CD1c-positive myeloid dendritic cell (primary cell): ENCODE data around the gene FRK.
"Not testable (repeated sequence)": the region's sequence is repeated elsewhere in the genome, so short reads cannot be mapped to it uniquely, and the experiment has no call there.

ENCODE experiments used
- DNase-seq: peaks from one replicate; pipeline ENCODE4 v3.0.0-alpha.2; 2016; ENCODE audit errors: extremely low spot score

FRK gene

DNA sequence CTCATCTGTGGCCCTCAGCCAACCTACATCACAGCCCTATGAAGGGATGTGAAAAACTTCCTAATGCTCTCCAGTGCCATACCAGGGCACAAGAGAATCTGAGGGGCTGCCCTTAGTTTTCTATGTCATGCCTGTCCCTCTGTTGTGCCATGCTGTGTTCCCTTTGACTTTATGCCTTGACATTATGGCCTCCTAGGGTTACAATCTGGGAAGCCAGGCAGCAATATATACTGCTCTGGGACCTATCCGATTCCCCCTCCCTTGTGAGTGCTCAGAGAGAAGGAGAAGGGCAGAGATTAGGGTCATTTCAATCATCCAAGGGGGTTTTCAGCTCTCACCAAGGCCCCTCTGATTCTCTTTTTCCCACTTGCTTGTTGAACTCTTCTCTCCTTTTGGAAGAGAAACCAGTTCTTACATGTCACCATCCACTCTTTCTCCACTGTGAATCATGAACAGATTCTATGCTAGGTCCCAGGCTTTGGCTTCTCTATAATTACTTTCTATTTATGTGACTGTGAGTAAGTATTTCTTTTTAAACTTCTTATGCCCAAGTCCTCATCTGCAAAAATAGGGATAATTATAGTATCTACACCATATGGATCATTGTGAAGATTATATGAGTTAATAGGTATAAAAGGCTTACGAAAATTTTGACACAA is 14.2 kb upstream of the FRK start:
- no peak for DNase-seq

DNA sequence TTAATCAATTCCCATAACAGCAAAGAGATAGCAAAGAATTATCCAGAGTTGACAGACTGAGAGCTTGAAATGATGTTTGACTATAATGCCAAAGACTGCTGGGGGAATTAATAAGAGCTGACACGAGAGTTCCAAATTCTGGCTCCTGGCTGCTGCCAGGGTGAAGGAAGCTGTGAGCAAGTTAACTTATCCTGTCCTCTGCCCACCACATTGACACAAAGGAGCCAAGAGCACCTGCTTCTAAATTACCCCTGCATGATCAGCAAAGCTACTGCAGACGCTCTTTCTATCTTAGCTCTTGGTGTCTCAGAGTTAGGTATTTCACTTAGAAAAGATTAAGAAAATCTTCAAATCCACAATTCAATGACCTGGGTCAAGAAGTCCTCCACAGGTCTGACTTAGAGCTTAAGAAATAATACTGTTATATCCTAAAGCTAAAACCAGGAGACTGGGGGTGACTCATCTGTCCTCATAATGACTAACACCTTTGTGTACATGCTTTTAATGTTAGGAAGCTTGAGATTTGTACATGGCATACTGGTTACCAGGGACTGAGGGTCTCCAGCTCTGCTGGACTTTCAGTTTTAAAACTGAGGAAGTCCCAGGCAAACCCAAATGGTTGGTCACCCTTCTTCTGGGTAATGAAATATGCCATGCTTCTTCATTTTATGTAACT is 13.2 kb upstream of the FRK start:
- no peak for DNase-seq

DNA sequence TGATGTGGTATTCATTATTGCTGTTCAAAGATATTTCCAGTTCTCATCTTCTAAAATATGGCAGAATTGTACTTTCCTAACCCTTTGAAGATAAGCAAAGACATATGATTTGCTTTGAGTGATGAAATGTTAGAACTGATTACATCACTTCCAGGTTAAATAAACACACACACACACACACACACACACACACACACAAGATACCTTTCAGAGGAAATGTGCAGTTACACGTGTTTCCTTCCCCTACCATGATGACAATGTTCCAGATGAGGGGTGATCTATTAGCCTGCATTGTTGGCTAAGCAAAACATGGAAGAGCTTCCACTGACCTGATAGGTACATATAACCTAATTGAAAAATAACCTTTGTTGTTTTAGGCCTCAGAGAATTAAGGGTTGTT is 11.7 kb upstream of the FRK start:
- DNase-seq: no peak

GRCh38 chr6:116070616-116071389 is 10.1 kb upstream of the FRK start:
- no peak for DNase-seq

DNA sequence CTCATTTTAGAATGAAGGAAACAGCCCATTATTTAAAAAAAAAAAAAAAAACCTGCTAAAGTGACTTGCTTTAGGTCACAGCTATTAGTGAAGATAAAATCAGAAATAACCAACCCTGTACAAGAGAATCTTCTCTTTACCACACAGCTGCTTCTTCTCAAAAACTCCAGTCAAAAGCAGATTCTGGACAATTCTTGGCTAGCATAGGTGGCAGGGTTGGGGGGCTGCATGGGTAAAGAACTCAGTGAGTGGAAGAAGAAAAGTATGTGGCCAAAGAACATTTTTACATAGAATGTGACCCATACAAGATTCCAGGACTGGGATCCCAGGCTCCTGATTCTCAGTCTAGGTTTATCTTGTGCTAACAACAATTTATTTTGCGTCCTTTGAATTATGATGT is 9.4 kb upstream of the FRK start:
- no peak for DNase-seq

DNA sequence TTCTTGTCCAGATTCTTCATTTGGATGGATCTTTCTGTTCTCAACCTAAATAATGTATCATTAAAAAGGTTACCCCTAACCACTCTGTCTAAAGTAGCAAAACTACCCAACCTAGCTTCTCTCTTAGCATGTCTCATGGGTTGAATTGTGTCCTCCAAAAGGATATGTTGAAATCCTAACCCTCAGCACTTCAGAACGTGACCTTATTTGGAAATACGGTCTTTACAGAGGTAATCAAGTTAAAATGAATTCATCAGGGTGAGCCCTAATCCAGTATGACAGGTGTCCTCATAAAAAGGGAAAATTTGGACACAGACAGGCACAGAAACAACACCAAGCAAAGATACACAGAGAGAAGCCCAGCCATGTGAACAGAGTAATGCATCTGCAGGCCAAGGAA is 6.1 kb upstream of the FRK start:
- no peak for DNase-seq

DNA sequence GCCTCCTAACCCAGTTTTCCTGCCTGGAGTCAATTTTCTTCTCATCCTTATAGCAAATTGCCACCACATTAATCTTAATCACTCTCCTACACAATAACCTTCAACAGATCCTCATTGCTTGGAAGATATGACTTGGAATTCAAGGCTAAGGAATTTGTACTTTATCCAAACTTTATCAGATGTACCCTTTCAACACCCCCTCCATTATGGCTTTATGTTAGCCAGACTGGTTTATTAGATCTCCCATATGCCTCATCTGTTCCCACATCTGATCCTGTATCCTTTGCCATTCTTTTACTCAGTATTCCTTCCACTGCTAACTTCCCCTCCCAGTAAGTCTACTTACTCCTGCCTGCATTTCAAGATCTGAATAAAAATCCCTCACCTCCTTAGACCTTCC is 4.0 kb upstream of the FRK start:
- no peak for DNase-seq

GRCh38 chr6:116062496-116062895 is 1.8 kb upstream of the FRK start:
- no peak for DNase-seq

- DNase-seq: peak; percentile 15
Measured at GRCh38 chr6:116059713-116060571, 749 bp downstream of the FRK start.

DNA sequence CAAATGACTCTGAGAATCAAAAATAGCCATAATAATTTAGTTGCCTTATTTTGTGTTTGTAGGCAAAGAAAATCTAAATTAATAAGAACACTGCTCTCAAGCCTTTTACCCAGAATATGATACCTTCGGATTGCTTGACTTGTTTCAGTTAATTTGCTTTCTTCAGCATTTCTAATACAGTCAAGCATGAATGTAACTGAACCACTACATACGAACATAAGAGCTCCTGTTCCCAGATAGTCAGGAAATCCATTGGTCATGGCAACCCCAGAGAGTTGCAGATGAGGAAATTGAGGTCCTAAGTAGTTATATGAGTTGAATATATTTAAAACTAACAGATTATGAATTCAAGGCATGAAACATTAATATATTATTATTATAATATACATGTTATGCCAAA is 2.9 kb downstream of the FRK start:
- no peak for DNase-seq

GRCh38 chr6:116055513-116055912 is 5.2 kb downstream of the FRK start:
- no peak for DNase-seq

- DNase-seq: no peak
Measured at GRCh38 chr6:116051244-116051643, 9.4 kb downstream of the FRK start.

- no peak for DNase-seq
Measured at GRCh38 chr6:116050737-116051136, 10.0 kb downstream of the FRK start.

DNA sequence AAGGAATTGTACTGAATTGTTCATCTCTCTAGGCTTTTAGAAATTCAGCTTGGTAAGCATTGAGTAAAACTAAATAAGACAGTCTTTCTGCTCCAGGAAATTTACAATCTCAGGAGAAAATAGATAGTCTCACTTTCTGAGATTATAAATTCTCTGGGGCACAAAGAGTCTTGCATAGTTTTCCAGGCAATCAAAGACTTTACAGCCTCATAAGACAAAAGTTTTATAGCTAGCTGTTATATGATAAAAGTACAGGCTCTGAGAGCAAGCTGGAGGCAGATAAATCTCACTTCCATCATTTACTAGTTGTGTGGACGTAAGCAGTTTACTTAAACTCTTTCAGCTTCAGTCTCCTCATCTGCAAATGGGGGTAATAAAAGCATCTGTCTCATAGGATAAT is 11.4 kb downstream of the FRK start:
- DNase-seq: no peak

- peak; percentile 37 for DNase-seq
Measured at GRCh38 chr6:116047173-116047933, 13.3 kb downstream of the FRK start.

- DNase-seq: no peak
Measured at GRCh38 chr6:116046737-116047136, 14.0 kb downstream of the FRK start.

DNA sequence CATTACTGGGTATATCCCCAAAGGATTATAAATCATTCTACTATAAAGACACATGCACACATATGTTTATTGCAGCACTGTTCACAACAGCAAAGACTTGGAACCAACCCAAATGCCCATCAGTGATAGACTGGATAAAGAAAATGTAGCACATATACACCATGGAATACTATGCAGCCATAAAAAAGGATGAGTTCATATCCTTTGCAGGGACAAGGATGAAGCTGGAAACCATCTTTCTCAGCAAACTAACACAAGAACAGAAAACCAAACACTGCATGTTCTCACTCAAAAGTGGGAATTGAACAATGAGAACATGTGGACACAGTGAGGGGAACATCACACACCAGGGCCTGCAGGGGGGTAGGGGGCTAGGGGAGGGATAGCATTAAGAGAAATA is 14.4 kb downstream of the FRK start:
- not testable (repeated sequence) for DNase-seq

- no peak for DNase-seq
Measured at GRCh38 chr6:116041934-116042333, 18.8 kb downstream of the FRK start.

- no peak for DNase-seq
Measured at GRCh38 chr6:116040993-116041392, 19.7 kb downstream of the FRK start.

- no peak for DNase-seq
Measured at GRCh38 chr6:116036885-116037284, 23.8 kb downstream of the FRK start.

DNA sequence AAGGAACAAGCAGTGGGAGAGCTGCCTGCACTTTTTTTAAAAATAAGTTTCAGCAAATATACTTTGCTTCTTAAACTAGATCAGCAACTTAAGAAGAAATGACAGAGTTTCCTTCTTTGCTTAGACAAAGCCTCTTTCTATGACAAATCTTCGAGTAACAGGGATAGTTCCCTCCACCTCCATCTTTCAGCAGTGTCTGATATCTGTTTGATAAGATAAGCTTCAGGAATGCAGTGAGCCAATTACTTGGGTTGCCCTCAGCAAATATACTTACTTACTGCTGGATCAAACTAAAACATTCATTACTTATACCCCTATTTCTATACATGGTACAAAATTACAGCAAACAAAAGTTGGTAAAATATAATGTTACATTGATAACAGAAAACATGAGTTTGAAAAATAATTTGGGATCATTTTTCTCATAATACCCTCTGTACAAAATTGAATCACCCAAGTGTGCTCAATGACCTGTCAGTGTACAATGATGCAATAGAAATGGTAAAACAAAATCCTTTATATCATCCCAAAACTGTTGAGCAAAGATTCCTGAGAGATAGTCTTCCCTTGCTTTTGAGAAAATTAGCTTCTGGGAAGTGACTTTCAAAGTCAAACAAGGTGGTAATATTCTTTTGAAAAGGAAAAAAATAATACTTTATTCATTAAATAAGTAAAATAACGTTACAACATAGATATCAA is 24.5 kb downstream of the FRK start:
- DNase-seq: no peak
